ENCODE data around the gene TRAF2. TPM values are rescaled to one million over a fixed set of nuclear protein-coding genes. Genes with fewer than 3 reads are reported as not detected.

The TRAF2 gene
- polyA plus RNA-seq, 3 donors, result 1.6 to 6.1 (median 2.0) TPM

- H4K20me1 ChIP-seq (ENCODE audit: insufficient read depth, low read length), result peaks cover 4% of the 10 kb centered on the region
- 94% methylated on average over 13 of the region's 13 CpGs for WGBS (ENCODE audit: insufficient coverage)
- H3K9ac ChIP-seq (ENCODE audit: insufficient read depth, low read length, poor library complexity, severe bottlenecking), result no peak overlapping the region
- H2AFZ ChIP-seq (ENCODE audit: insufficient read depth, low read depth, low read length, poor library complexity, severe bottlenecking), result no peak overlapping the region
- no peaks in the 10 kb centered on the region for H3K9me3 ChIP-seq (replicated peaks in 1 of 2; ENCODE audit: control insufficient read depth in 1 of 2, insufficient read depth in 1 of 2, low read length in 2 of 2)
- Mint-ChIP-seq H3K27ac (peak overlapping the region in 1 of 7 donors; percentile 78), H3K36me3 (peaks cover 36 to 68% of the 10 kb centered on the region in 2 donors), H3K4me3 (no peak overlapping the region), H3K27me3 (ENCODE audit: low read depth in 3 of 3) (no peaks in the 10 kb centered on the region), H3K9me3 (no peaks in the 10 kb centered on the region), H3K4me1 (peaks cover 2% of the 10 kb centered on the region)
- H3K4me3 ChIP-seq (replicated peaks in 1 of 3; ENCODE audit: low read depth in 2 of 3, low read length in 3 of 3), result no peak overlapping the region
- H3K36me3 ChIP-seq (replicated peaks in 1 of 2; ENCODE audit: control insufficient read depth in 1 of 2, insufficient read depth in 2 of 2, low read length in 2 of 2), result peaks cover 33 to 70% of the 10 kb centered on the region in 2 donors
- intact Hi-C loops (cut with micrococcal nuclease), result no loop called here
- no peak for DNase-seq
- TF ChIP-seq CTCF (IDR thresholded peaks at IDR 0.05), result no peak
- peaks cover 8% of the 10 kb centered on the region for H3K79me2 ChIP-seq (ENCODE audit: insufficient read depth, low read length)
- H3K4me2 ChIP-seq (replicated peaks; ENCODE audit: extremely low read depth, low read length, poor library complexity, severe bottlenecking), result no peak overlapping the region
- no peaks in the 10 kb centered on the region for H3K4me1 ChIP-seq (ENCODE audit: control insufficient read depth in 1 of 2, insufficient read depth in 2 of 2, low read length in 2 of 2)
- no peak overlapping the region for H3K27ac ChIP-seq (ENCODE audit: low read depth in 1 of 2, low read length in 2 of 2)
- H3K27me3 ChIP-seq (ENCODE audit: control insufficient read depth in 2 of 2, insufficient read depth in 2 of 2, low read length in 2 of 2), result no peaks in the 10 kb centered on the region
These were observed 14.7 kb downstream of the TRAF2 start for GRCh38 chr9:136900988-136901515.

- intact Hi-C loops (cut with micrococcal nuclease), result no loop called here
- Mint-ChIP-seq H3K4me1 (peaks cover 2% of the 10 kb centered on the region), H3K9me3 (no peaks in the 10 kb centered on the region), H3K4me3 (no peak overlapping the region), H3K27me3 (ENCODE audit: low read depth in 3 of 3) (no peaks in the 10 kb centered on the region), H3K36me3 (peaks cover 40 to 74% of the 10 kb centered on the region in 2 donors), H3K27ac (peak overlapping the region in 3 of 7 donors; percentile 20 to 78 (median 51))
- Histone ChIP-seq H3K9ac (ENCODE audit: insufficient read depth, low read length, poor library complexity, severe bottlenecking) (no peak overlapping the region), H2AFZ (ENCODE audit: insufficient read depth, low read depth, low read length, poor library complexity, severe bottlenecking) (no peak overlapping the region), H3K4me2 (replicated peaks; ENCODE audit: extremely low read depth, low read length, poor library complexity, severe bottlenecking) (no peak overlapping the region), H3K79me2 (ENCODE audit: insufficient read depth, low read length) (peaks cover 4% of the 10 kb centered on the region), H3K27ac (ENCODE audit: low read depth in 1 of 2, low read length in 2 of 2) (peak overlapping the region in 1 of 2 donors; percentile 42), H3K27me3 (ENCODE audit: control insufficient read depth in 2 of 2, insufficient read depth in 2 of 2, low read length in 2 of 2) (no peaks in the 10 kb centered on the region), H3K36me3 (replicated peaks in 1 of 2; ENCODE audit: control insufficient read depth in 1 of 2, insufficient read depth in 2 of 2, low read length in 2 of 2) (peaks cover 37 to 76% of the 10 kb centered on the region in 2 donors), H3K4me1 (ENCODE audit: control insufficient read depth in 1 of 2, insufficient read depth in 2 of 2, low read length in 2 of 2) (no peaks in the 10 kb centered on the region), H3K9me3 (replicated peaks in 1 of 2; ENCODE audit: control insufficient read depth in 1 of 2, insufficient read depth in 1 of 2, low read length in 2 of 2) (no peaks in the 10 kb centered on the region), H3K4me3 (replicated peaks in 1 of 3; ENCODE audit: low read depth in 2 of 3, low read length in 3 of 3) (no peak overlapping the region), H4K20me1 (ENCODE audit: insufficient read depth, low read length) (no peaks in the 10 kb centered on the region)
- DNase-seq, result no peak
- WGBS (ENCODE audit: insufficient coverage), result 70% methylated on average over 20 of the region's 20 CpGs
- no peak for TF ChIP-seq CTCF (IDR thresholded peaks at IDR 0.05)
These were observed 15.4 kb downstream of the TRAF2 start for GRCh38 chr9:136901516-136902258.
